ENCODE measurements around the gene SLC22A7.

DNA sequence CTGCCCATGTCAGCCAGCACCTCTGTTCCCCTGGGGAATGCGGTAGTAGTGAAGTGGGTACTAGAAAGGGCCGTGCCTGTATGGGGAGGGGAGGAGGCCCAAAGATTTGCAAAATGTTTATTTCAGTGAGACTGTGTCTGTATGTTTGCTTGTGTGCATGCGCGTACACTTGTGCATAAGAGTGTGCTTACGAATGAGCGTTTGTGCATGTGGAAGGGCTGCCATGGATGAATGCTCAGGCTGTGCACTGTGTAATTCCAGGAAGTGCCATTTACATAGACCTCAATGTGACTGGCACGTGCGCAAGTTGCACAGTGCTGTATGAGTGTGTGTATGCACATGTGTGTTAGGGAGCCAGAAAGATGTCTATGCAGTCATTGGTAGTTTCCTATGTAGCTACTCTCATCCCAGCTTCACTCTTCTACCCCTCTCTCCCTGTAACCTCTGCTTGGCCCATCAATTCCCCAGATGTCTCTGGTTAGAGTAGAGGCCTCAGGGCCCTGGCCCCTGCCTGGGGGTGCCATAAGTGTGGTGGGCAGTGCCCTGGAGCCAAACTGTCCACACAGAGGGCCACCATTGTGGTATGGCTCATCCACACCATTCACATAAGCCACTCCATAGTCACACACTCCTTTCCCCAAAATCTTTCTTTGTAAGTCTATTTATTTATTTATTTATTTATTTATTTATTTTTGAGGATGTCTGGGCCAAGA lies 26.8 kb upstream of the SLC22A7 start:
- no peak for TF ChIP-seq YY1 (IDR thresholded peaks at IDR 0.05; ENCODE audit: insufficient read depth, insufficient read length)
- no peak for TF ChIP-seq ZNF274 (IDR thresholded peaks at IDR 0.05; ENCODE audit: low read depth, low read length)
